Stimulated activated CD4-positive, alpha-beta T cell treated with anti-CD3 and anti-CD28 coated beads, Interleukin-15, amount 100 ng/mL, for 24 hours (primary cell): Measurements from ENCODE around the gene CPTP.
A peak's percentile ranks its signal among the peaks of the same experiment; 100 is the strongest.
"Not testable (repeated sequence)": the region's sequence is repeated elsewhere in the genome, so short reads cannot be mapped to it uniquely, and the experiment has no call there.

Source experiments
- DNase-seq: peaks from one replicate; pipeline ENCODE4 v3.0.0-alpha.2; 2020

Gene CPTP

DNA sequence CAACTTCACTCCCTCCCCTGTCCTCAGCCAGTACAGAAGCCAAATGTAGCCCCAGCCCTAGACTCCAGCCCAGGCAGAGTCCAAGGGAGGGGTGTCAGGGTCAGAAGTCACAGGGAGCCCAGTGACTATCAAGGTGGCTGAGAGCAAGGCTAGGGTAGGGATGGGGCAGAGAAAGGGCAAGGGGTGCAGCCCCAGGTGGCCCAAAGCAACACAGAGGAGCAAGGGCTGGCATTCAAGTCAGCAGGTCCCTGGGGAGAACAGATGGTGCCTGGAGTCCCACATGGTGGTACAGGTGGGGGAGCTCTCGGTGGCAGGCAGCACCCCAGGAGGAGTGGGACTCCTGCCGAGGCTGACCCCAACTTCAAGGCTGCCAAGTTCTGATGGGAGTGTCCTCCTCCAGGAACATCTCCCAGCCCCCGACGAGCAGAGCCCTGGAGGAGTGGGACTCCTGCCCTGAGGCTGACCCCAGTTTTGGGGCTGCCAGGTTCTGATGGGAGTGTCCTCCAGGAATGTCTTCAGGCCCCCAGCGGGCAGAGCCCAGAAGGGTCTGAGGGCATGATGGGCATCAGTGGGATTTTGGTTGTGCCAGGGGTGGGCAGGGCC, 28.3 kb downstream of the CPTP start:
- DNase-seq: no peak

DNA sequence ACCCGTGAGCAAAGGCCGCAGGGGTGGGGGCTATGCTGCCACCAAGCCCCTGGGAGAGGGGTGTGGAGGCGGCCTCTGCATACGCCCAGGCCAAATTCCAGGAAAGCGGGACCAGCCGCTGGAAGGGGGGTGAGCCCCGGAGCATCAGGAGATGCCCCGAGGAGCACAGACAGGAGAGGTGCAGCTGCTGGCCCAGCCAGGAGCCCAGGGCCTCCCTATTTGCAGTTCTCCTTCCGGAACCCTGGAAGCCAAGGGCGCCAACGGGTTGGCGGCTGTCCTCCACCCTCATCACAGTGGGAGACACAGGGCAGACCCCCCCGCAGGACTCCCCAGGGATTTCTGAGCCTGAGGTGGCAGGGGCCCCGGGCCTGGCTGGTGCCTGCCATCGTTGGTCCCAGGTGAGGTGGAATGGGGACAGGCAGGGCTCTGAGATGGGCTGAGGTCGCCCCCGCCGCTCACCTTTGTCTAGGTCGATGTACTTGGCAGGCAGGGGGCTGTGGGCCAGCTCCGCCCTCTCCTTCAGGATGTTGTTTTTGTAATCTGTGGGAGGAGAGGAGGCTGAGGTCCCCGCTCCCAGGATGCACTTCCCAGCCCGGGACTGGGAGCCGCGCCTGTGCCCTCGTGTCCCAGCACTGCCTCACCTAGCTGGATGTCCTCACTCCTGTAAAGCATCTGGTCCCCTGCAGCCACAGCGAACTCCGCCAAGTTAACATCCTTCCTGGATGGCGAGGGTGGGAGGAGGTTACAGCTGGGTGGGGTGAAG, 29.0 kb downstream of the CPTP start:
- no peak for DNase-seq

DNA sequence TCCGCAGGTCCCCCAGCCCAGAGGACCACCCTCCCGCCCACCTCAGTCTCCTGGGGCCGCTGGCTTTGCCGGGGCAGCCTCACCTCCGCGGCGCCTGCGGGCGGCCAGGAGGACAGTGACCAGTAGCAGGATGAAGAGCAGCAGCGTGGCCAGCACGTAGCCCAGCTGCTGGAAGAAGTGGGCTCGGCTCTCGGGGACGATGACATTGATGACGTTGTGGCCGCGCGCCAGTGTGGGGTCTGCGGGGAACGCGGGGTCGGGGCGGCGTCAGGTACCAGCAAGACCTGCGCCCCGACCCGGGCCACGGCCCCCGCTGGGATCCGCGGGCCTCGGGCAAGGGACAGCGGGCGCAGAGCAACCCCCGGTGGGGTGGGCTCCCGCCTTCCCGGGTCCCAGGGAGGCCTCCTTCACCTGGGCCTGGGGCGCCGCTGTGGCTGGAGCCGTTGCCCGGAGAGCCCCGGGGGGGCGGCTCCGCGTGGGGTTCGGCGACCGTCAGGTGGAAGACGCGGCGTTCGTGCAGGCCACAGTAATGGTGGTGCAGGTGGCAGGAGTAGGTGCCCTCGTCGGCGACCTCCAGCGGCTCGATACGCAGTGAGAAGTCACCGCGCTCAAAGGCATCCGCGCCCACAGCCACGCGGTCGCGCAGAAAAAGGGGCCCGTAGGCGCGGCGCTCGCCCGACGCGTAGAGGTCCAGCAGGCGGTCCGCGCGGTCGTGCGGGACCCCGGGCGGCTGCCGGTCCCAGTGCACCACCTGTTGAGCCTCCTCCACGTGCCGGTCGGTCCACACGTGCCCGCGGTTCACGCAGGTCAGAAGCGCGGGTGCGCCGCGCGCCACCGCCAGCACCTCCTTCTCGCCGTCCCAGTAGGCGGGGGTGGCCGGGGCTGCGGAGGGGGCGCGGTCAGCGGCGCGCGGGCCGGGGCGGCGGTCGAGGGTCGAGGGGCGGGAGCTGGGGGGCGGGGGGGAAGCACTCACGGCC, 30.0 kb downstream of the CPTP start:
- DNase-seq: no peak

DNA sequence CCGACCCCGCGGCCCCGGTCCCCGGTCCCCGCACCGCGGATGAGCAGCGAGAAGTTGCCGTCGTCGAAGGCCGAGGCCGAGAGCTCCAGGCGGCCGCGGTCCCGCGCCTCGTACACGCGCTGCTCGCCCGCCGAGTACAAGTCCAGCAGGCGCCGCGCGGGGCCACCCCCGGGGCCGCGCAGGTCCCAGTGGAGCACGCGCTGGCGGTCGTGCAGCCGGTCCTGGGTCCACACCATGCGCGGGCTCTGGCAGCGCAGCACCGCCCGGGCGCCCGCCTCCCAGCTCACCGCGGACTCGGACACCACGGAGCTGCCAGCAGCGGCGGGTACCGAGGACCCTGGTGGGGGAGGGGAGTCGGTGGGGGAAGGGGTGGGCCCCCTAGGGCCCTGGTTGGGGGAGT, 30.8 kb downstream of the CPTP start:
- peak; percentile 46 for DNase-seq

DNA sequence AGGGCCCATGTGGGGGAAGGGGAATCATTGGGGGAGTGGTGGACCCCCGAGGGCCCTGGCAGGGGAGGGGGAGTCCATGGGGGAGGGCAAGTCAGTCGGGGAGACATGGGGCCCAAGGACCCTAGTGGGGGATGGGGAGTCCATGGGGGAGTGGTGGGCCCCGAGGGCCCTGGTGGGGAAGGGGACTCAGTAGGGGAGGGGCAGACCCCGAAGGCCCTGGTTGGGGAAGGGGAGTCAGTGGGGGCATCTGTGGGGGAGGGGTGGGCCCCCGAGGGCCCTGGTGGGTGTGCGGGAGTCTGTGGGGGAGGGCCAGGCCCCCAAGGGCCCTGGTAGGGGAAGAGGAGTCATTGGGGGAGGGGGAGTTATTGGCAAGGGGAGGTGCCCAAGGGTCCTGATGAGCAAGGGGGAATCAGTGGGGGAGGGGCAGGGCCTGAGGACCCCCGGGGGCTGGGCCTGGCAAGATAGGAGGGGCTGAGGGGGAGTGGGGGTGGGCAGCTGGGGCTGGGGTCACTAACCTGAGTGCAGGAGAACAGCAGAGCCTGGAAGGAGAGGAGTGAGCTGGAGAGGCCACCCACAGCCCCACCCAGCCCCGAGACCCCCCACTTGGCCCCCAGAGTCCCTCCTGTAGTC, 31.7 kb downstream of the CPTP start:
- DNase-seq: no peak

DNA sequence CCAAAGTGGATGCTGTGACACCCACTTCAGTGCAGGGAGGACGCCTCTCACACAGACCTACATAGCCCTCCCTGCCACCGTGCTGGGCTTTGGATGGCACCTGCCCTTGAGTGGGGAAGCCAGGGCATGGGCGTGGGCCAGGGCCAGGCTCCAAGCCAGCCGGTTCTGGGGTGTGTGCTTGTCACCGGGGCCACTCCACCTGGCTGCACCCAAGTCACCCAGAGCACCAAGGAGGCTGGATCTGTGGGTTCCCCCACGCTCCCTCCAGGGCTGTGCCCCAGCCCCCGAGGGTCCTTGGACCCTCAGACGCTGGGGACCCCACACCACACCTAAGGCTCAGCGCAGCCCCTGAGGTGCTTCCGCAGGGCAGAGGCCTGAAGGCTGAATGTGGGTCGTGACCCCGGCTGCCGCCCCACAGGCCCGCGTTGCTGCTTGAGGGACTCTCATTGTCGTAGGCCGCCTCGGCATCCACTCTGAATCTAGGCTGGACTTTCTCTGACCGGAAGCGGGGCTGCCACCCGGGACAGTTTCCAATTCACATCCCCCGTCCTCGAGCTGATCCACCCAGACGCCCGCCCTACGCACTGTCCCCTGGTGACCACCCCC, 32.3 kb downstream of the CPTP start:
- DNase-seq: no peak

DNA sequence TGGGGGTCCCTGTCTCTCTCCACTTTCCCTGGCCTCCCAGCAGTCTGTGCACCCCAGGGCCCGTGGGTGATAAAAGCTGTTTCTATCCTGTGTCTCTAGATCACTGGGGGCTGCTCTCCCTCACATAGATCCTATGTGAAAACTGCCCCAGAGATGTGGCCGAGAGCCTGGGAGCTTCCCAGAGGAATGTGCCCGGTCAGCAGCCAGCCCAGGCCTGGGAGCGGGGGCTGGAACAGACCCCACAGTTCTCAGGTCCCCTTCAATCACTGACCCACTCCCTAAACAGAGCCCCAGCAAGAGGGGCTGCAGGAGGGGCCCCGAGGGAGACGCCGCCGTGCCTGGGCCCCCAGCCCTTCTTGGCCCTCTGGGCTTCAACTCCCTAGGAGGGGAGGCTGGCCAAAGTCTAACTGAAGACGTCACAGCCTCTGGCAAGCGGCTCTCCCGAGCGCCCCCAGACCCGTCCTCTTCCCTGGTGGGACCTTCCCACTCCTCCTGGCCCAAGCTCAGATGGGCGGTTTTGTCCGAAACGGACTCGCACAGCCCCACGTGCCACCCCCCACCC, 33.4 kb downstream of the CPTP start:
- DNase-seq: no peak

DNA sequence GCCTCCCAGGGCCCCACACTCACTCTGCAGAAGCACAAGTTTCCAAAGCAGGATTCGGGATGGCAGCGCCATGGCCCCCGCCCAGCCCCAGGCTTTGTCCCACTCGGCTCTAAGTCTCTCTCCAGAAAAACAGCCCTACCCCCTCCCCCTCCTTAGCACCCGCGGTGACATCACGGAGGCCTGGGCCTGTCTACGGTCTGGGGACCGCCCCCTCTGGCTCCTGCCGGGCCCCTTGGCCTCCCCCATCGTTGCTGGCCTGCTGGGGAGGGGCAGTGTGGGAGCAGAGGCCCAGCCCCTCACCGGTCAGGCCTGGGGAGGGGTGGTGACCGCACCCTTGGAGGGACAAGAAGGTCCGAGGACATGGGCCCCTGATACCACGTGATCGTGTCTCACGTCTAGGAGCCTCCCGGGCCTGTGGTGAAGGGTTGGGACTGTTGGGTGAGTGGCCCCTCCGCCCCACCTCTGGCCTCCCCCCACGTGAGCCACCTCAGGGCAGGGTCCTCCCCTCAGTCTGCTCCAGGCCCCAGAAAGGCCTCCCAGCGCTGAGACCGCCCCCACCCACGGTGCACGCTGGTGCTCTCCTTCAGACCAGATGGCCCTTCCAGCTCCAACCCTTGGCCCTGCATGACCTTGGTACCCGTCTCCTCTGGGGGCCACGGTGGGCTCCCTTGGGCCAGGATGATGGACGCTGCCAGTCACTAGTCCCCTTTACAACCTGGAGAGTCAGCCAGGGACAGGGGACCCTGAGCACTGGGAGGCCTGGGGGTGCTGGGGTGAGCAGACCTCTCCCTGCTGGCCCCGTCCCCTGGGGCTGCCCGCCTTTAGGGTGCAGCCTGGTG, 34.0 kb downstream of the CPTP start, which contains the start of gene MXRA8:
TSS of gene MXRA8 (minus strand) at position 123 of the 839 bp plus-strand sequence. CDS start at position 72, 51 bp downstream.
- DNase-seq: no peak

DNA sequence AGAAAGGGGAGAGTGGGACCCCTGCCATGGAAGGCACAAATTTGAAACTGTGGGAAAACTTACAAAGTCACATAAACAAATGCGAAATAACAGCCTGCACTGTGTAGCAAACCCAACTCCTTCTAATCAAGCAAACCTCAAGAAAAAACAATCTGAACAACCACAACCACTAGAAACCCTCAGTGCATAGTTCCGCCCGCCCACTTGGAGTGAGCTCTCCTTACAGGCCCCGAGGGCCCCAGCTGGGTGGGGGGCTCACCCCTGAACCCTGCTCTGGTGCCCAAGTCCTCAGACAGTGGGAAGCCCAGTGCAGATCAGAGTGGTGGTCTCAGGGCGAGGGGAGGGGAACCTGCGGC, 34.7 kb downstream of the CPTP start:
- DNase-seq: no peak

DNA sequence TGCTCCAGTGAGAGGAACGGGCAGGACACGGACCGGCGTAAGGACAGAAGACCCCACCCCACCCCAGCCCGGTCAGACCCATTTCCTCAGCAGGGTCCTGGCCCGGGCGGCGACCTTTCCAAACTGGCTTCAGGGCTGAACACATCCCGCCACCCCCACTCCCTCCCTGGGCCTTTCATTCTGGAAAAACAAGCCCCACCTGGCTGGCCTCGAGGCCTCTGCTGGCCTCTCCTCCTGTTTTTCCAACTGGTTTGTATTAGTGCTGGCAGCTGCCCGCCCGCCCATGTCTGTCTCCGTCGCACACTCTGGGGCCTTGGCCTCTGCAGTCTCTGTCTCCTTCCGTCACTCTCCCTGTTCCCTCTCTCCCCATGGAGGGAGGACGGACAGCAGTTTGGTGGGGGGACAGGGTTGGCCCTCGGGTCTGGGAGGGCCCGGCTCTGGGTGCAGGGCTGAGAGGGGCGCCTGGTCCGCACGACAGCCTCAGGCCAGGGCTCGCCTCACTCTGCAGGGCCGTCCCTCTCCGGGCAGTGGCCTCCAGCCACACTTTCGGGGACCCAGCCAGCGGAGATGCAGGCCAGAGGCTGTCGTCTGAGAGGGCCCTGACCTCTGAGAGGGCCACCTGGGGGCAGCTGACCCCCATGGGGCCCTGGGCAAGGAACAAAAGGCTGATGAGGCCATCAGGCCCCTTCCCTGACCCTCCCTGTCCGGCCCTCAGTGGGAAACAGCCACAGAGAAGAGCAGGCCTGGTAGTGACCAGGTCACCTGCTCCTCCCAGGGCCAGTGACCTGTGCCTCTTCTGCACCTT, 35.3 kb downstream of the CPTP start:
- DNase-seq: no peak

DNA sequence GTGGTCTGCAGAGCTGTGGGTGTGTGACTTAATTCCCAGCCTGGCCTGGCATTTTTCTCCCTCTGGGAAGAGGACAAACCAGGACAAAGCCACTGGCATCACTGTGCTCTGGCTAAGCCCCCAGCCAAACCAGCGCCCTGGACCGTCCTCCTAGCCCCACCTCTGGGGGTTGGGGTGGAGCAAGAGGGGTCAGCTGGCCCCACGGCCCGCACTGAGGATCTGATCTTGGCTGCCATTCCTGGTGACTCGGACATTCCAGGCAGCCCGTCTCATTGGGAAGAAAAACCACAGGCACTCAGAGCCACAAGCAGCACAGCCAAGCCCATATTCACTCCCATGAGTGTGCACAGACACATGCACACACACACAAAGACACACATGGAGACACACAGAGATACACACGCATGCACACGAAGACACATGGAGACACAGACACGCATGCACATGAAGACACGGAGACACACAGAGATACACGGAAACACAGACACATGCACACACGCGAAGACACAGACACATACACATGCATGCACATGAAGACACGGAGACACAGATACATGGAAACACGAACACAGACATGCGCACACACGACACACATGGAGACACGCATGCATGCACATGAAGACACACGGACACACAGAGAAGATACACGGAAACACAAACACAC, 36.0 kb downstream of the CPTP start:
- DNase-seq: no peak

DNA sequence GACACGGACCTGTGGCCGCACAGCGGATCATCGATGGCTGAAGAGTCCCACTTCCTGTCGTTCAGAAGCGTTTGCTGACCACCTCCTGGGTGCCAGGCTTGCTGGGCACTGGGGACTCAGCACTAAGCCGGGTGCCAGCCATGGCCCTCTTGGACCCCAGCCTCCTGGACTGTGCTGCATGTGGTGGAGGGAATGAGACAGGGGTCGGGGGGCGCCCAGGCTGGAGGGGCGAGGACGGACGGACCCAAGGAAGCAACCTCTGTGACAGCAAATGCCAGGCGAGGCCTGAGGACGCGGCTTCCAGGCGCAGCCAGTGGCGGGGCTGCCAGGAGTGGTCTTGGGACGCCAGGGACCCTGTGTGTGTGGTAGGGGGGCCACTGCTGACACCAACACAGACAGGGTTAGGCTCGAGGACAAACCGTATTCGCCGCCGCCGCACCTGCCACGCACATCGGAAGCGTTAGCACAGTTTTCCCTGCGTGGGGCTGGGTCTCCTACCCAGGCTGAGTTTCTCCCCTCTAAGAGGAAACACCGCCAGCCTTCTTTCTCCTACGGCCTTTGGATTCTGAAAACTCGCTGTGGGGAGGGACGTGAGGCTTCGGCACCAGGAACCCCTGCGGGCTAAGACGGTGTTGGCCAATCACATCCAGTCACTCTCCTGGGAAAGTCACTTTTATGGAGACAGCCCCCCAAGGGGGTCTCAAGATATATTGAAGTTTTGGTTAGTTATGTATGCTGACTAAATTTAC, 36.8 kb downstream of the CPTP start:
- DNase-seq: no peak

DNA sequence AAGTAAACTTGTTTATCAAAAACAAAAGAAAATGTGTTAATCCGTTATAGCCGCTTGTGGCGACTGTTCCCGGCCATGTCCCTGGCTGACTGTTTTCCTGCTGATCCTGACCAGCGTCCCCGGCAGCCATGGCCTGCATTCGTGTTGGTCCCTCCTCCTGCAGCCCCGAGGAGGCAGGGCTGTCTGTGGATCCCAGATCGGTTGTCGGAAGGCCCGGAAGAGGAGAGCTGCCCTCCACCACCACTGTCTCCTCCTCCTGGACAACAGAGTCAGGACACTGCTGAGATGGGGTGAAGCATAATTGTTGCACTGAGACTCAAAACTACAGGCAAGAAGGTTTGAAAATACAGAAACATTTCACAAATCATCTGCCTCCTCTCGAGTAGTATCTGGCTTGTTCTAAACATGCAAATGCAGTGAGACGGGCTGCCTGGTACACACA, 37.4 kb downstream of the CPTP start:
- DNase-seq: no peak

DNA sequence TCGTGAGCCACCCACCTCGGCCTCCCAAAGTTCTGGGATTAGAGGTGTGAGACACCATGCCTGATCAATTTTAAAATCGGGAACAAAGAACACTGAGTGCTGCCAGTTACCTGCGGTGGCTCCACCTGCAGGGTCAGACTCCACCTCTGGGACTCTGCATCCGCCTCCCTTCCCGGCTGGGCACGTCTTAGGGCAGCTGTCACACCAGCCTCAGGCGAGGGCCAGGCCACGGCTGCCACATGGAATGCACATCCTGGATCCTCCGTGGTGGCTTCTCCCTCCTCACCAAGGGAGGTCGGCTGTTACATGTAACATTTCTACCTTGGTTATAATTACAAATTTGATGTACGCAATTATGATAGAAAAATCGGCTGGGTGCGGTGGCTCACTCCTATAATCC, 39.7 kb downstream of the CPTP start:
- no peak for DNase-seq

DNA sequence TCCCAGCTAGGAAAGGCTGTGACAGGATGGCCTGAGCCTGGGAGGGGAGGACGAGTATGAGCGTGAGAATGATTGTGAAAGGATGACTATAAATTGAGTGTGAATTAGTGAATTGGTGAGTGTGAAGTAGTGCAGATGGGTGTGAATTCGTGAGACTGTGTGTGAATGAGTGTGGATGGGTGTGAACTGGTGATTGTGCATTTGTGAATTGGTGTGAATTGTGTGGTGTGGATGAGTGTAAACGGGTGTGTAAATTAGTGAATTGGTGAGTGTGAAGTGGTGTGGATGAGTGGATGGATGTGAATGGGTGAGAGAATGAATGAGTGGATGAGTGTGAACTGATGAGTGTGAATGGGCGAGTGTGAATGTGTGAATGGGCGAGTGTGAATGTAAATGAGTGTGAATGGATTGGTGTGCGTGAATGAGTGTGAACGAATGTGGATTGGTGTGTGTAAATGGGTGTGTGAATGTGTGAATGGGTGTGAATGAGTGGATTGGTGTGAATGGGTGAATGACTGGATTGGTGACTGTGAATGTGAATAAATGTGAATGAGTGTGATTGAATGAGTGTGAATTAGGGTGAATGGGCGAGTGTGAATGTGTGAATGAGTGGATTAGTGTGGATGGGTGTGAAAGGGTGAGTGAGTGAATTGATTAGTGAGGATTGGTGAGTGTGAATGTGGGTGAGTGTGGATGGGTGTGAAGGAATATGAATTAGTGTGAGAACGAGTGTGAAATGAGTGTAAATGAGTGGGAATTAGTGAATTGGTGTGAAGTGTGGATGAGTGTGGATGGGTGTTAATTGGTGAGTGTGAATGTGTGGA, 41.5 kb downstream of the CPTP start:
- no peak for DNase-seq

DNA sequence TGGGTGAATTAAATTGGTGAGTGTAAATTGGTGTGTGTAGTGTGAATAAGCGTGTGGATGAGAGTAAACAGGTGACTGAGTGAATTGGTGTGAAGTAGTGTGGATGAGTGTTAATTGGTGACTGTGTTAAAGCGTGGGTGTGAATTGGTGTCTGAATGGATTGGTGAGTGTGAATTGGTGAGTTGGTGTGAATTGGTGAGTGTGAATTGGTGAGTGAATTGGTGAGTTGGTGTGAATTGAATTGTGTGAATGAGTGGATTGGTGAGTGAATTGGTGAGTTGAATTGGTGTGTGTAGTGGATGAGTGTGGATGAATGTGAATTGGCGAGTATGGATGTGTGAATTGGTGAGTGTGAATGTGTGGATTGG, 42.1 kb downstream of the CPTP start:
- no peak for DNase-seq

DNA sequence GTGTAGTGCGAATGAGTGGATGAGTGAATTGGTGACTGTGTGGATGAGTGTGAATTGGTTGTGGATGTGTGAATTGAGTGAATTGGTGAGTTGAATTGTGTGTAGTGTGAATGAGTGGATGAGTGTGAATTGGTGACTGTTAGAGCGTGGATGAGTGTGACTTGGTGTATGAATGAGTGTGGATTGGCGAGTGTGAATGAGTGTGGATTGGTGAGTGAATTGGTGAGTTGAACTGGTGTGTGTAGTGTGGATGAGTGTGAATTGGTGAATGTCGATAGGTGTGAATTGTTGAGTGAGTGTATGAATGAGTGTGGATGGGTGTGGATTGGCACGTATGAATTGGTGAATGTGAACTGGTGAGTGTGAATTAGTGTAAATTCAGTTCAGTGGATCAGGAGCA, 42.7 kb downstream of the CPTP start:
- DNase-seq: no peak

DNA sequence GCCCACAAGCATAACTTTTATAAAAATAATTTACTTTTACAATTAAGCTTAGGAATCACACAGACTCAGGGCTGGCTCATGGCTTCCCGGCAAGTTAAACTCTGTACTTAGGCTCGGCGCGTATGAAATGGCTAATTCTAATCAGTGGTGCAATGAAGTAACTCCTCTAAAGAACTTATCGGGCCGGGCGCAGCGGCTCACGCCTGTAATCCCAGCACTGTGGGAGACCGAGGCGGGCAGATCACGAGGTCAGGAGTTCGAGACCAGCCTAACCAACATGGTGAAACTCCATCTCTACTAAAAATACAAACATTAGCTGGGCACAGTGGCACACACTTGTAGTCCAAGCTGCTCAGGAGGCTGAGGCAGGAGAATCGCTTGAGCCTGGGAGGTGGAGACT, 45.5 kb downstream of the CPTP start:
- not testable (repeated sequence) for DNase-seq
